ENCODE measurements around the gene C16orf96. TPM values are rescaled to one million over a fixed set of nuclear protein-coding genes. Genes with fewer than 3 reads are reported as not detected.
A peak's percentile ranks its signal among the peaks of the same experiment; 100 is the strongest.

Gene C16orf96
- total and polyA plus RNA-seq, 7 donors, result 0.04 to 0.32 (median 0.06) TPM; not detected in 3

DNA sequence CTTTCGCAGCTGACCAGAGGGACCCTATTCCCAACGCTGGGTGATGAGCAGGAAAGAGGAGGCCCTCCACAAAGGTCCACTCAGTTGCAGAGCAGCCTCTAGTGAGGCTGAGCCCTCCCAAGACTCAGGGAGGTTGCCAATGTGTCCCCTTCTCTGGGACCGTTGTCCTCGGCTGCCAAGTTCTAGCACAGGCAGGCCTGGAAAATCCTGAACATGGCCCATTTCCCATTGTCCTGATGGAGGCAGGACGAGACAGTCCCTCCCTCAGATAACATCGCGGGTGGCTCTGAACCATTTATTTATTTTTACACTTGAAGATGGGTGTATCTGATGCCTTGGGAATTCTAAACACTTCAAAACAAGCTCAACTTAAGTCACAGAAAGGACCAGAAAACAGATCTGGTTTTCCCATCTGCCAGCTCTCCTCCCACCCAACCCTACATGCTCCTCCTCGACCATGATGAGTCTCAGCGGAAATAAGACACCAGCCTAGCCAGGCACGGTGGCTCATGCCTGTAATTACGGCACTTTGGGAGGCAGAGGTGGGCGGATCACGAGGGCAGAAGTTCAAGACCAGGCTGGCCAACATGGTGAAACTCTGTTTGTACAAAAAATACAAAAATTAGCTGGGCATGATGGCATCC is 30.4 kb upstream of the C16orf96 start:
- DNase-seq, result no peak
- intact Hi-C loops (cut with DNase I), result no loop called here
- TF ChIP-seq, protein P1, sequence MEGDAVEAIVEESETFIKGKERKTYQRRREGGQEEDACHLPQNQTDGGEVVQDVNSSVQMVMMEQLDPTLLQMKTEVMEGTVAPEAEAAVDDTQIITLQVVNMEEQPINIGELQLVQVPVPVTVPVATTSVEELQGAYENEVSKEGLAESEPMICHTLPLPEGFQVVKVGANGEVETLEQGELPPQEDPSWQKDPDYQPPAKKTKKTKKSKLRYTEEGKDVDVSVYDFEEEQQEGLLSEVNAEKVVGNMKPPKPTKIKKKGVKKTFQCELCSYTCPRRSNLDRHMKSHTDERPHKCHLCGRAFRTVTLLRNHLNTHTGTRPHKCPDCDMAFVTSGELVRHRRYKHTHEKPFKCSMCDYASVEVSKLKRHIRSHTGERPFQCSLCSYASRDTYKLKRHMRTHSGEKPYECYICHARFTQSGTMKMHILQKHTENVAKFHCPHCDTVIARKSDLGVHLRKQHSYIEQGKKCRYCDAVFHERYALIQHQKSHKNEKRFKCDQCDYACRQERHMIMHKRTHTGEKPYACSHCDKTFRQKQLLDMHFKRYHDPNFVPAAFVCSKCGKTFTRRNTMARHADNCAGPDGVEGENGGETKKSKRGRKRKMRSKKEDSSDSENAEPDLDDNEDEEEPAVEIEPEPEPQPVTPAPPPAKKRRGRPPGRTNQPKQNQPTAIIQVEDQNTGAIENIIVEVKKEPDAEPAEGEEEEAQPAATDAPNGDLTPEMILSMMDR (IDR thresholded peaks at IDR 0.05), result no peak
- no peak overlapping the region for H3K4me3 ChIP-seq
- WGBS, 3 donors, result 49 to 67% (median 57%) methylated on average over 13 of the region's 13 CpGs
- ATAC-seq, result no peak
- peaks cover 53% of the 10 kb centered on the region for H3K4me1 ChIP-seq
- no peaks in the 10 kb centered on the region for H3K36me3 ChIP-seq (ENCODE audit: insufficient read depth in 1 of 2, low read depth in 1 of 2)
- no peaks in the 10 kb centered on the region for H3K9me3 ChIP-seq
- peak overlapping the region; percentile 66 for H3K27ac ChIP-seq
- no peaks in the 10 kb centered on the region for H3K27me3 ChIP-seq (ENCODE audit: insufficient read depth in 3 of 3, low read length in 2 of 3)

DNA sequence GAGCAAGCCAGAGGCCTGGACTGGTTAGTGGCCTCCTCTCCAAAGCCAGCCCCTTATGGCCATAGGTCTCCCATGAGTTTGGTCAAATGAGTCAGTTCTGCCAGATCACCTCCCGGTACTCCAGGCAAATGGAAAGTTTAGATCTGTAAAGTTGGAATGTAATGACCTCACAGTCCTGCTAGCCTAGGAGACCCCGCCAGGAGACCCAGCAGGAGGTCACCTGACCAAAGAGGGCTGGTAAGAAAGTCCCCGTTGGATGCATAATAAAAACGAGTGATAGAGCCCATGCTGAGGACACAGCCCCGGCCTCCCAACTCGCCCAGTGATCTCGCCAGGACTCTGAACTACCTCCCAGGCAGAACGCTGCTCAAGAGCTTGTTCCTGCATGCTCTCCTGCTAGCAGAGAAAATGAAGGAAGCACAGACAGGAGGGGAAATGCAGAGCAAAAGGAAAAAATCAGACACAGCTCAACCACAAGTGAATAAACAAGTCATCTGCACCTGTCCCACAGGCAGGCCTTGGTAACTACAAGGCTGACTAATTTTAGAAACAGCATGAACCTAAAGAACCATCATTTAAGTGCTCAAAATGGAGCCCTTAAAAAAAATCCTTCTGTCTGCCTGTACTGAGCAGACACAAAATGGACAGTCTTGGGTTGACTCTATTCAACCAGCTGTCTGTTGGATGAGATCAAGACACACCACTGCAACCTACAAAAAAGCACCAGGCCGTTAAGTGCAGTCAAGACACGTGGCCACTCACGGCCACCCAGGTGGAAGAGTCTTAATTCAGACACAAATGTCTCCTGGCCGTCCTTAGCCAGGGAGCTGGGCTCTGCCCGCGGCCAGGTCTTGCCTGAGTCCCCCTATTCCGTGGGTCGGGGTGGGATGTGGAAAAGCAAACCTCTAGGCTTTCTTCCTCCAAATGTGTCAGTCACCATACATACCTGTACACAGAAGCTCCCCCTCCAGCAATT is 26.8 kb upstream of the C16orf96 start:
- WGBS, 3 donors, result 54 to 63% (median 58%) methylated on average over 16 of the region's 16 CpGs
- H3K27me3 ChIP-seq (ENCODE audit: insufficient read depth in 3 of 3, low read length in 2 of 3), result no peaks in the 10 kb centered on the region
- H3K27ac ChIP-seq, result peak overlapping the region; percentile 85
- ATAC-seq, result peak; percentile 52 to 79 (median 64)
- TF ChIP-seq, protein P1 (IDR thresholded peaks at IDR 0.05), result no peak
- peaks cover 0 to 7% of the 10 kb centered on the region in 2 donors for H3K36me3 ChIP-seq (ENCODE audit: insufficient read depth in 1 of 2, low read depth in 1 of 2)
- H3K4me3 ChIP-seq, result peak overlapping the region; percentile 40
- no peak for DNase-seq
- H3K9me3 ChIP-seq, result no peaks in the 10 kb centered on the region
- H3K4me1 ChIP-seq, result peaks cover 32% of the 10 kb centered on the region
- intact Hi-C loops (cut with DNase I), result no loop called here

DNA sequence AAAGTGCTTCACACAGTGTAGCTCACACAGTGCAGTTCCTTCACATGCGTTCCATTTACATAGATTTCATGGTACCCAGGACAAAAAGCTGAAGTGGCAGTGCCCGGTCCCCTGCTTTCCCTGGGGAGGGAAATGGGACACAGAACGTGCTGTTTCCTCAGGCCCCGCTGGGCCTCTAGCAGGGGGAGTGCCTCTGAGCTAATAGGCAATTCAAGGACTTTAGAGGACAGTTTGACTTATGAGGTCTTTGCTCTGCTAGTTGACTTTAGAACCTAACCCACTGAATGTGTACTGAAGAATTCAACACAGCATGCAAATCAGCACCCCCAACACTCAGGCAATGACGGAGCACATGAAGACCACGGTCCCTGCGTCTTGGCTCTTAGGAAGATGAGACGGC is 24.3 kb upstream of the C16orf96 start:
- TF ChIP-seq, protein P1 (IDR thresholded peaks at IDR 0.05), result no peak
- DNase-seq (no peak), ATAC-seq (no peak)
- no peak overlapping the region for H3K4me3 ChIP-seq
- intact Hi-C loops (cut with DNase I), result no loop called here
- peak overlapping the region; percentile 50 for H3K27ac ChIP-seq
- no peaks in the 10 kb centered on the region for H3K27me3 ChIP-seq (ENCODE audit: insufficient read depth in 3 of 3, low read length in 2 of 3)
- H3K9me3 ChIP-seq, result no peaks in the 10 kb centered on the region
- WGBS, 3 donors, result 82 to 87% (median 86%) methylated on average over 8 of the region's 8 CpGs
- peaks cover 0 to 7% of the 10 kb centered on the region in 2 donors for H3K36me3 ChIP-seq (ENCODE audit: insufficient read depth in 1 of 2, low read depth in 1 of 2)
- peaks cover 45% of the 10 kb centered on the region for H3K4me1 ChIP-seq

DNA sequence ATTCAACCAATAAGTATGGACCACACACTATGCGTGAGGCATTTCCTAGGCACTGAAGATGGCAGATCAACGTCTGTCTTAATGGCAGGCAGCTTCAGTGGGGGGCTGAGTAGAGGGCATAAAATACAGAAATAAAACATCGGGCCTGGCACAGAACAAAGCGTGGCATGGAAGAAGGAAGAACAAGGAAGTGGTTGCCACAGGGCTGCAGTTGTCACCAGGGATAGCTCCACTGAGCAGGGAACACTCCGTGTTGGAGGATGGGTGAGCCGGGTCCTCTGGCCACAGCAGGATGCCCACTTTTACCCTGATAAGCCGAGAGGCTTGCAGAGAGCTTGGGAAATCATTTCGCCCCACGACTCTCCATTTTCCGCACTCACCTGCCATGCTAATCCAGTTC is 23.9 kb upstream of the C16orf96 start:
- H3K4me3 ChIP-seq, result no peak overlapping the region
- intact Hi-C loops (cut with DNase I), result no loop called here
- peak overlapping the region; percentile 50 for H3K27ac ChIP-seq
- no peak for DNase-seq
- H3K36me3 ChIP-seq (ENCODE audit: insufficient read depth in 1 of 2, low read depth in 1 of 2), result peaks cover 0 to 7% of the 10 kb centered on the region in 2 donors
- peaks cover 46% of the 10 kb centered on the region for H3K4me1 ChIP-seq
- whole genome bisulfite sequencing, 3 donors, result 90 to 97% (median 93%) methylated on average over 10 of the region's 10 CpGs
- TF ChIP-seq, protein P1 (IDR thresholded peaks at IDR 0.05), result no peak
- H3K9me3 ChIP-seq, result no peaks in the 10 kb centered on the region
- no peaks in the 10 kb centered on the region for H3K27me3 ChIP-seq (ENCODE audit: insufficient read depth in 3 of 3, low read length in 2 of 3)
- ATAC-seq, result no peak

Data from psoas muscle (tissue), 8 donors.